ENCODE results near the gene TTLL12.

DNA sequence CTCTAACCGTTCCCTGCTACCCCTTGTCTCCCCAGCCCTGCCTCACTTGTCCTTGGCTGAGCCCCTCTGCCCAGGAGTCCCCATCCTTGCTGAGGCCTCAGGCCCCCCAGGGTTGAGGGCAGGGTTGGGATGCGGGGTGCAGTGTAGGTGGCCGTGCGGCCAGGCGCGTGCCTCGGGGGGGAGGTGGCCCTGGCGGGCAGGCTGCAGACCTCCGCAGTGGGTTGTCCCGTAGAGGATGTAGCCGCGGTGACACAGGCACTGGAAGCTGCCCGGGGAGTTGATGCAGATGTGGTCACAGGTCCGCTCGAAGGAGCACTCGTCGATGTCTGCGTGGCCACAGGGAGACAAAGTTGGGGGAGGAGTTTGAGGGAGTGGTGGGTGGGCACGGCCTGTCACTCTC is 41.9 kb upstream of the TTLL12 start:
- TF ChIP-seq, protein P1, sequence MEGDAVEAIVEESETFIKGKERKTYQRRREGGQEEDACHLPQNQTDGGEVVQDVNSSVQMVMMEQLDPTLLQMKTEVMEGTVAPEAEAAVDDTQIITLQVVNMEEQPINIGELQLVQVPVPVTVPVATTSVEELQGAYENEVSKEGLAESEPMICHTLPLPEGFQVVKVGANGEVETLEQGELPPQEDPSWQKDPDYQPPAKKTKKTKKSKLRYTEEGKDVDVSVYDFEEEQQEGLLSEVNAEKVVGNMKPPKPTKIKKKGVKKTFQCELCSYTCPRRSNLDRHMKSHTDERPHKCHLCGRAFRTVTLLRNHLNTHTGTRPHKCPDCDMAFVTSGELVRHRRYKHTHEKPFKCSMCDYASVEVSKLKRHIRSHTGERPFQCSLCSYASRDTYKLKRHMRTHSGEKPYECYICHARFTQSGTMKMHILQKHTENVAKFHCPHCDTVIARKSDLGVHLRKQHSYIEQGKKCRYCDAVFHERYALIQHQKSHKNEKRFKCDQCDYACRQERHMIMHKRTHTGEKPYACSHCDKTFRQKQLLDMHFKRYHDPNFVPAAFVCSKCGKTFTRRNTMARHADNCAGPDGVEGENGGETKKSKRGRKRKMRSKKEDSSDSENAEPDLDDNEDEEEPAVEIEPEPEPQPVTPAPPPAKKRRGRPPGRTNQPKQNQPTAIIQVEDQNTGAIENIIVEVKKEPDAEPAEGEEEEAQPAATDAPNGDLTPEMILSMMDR (IDR thresholded peaks at IDR 0.05; ENCODE audit: insufficient read depth, low read depth, low read length), result no peak
- TF ChIP-seq EZH2 (IDR thresholded peaks at IDR 0.05; ENCODE audit: insufficient read depth, low read length), result no peak

Measured in astrocyte (in vitro differentiated cells and primary cell).